ENCODE data around the gene CXCL6. TPM values are rescaled to one million over a fixed set of nuclear protein-coding genes. Genes with fewer than 3 reads are reported as not detected.

Gene CXCL6
- polyA plus RNA-seq, 2 donors = 0.42 to 1.4 TPM

- Histone ChIP-seq H3K4me3 (ENCODE audit: low read depth in 1 of 2, low read length in 2 of 2) (no peak overlapping the region), H3K9me3 (ENCODE audit: control insufficient read depth in 2 of 2, insufficient read depth in 1 of 2, low read depth in 1 of 2, low read length in 1 of 2) (no peaks in the 10 kb centered on the region), H3K4me1 (ENCODE audit: control insufficient read depth in 2 of 2, insufficient read depth in 2 of 2, low read length in 1 of 2) (no peaks in the 10 kb centered on the region), H3K36me3 (ENCODE audit: control insufficient read depth in 2 of 2, insufficient read depth in 2 of 2, low read length in 1 of 2) (no peaks in the 10 kb centered on the region), H3K27ac (ENCODE audit: low read depth in 2 of 2, low read length in 1 of 2) (no peak overlapping the region), H3K27me3 (ENCODE audit: control insufficient read depth in 1 of 2, insufficient read depth in 2 of 2, low read length in 2 of 2) (no peaks in the 10 kb centered on the region)
- WGBS, 2 donors = 57 to 64% methylated on average over 1 of the region's 1 CpG
These were observed 14.8 kb downstream of the CXCL6 start for GRCh38 chr4:73851293-73851692.

- no peaks in the 10 kb centered on the region for H3K27me3 ChIP-seq (ENCODE audit: control insufficient read depth in 1 of 2, insufficient read depth in 2 of 2, low read length in 2 of 2)
- no peaks in the 10 kb centered on the region for H3K9me3 ChIP-seq (ENCODE audit: control insufficient read depth in 2 of 2, insufficient read depth in 1 of 2, low read depth in 1 of 2, low read length in 1 of 2)
- H3K27ac ChIP-seq (ENCODE audit: low read depth in 2 of 2, low read length in 1 of 2) = no peak overlapping the region
- no peak overlapping the region for H3K4me3 ChIP-seq (ENCODE audit: low read depth in 1 of 2, low read length in 2 of 2)
- no peaks in the 10 kb centered on the region for H3K4me1 ChIP-seq (ENCODE audit: control insufficient read depth in 2 of 2, insufficient read depth in 2 of 2, low read length in 1 of 2)
- H3K36me3 ChIP-seq (ENCODE audit: control insufficient read depth in 2 of 2, insufficient read depth in 2 of 2, low read length in 1 of 2) = no peaks in the 10 kb centered on the region
These were observed 16.3 kb downstream of the CXCL6 start for GRCh38 chr4:73852771-73853170.

GRCh38 chr4:73853246-73853704 is 16.8 kb downstream of the CXCL6 start, which contains the start of gene PF4V1:
Gene PF4V1 (plus strand): TSS chr4:73853296. CDS start chr4:73853363, 67 bp downstream.
- H3K27me3 ChIP-seq (ENCODE audit: control insufficient read depth in 1 of 2, insufficient read depth in 2 of 2, low read length in 2 of 2) = no peaks in the 10 kb centered on the region
- no peaks in the 10 kb centered on the region for H3K36me3 ChIP-seq (ENCODE audit: control insufficient read depth in 2 of 2, insufficient read depth in 2 of 2, low read length in 1 of 2)
- WGBS, 2 donors = 17 to 27% methylated on average over 21 to 22 of the region's 22 CpGs
- no peaks in the 10 kb centered on the region for H3K9me3 ChIP-seq (ENCODE audit: control insufficient read depth in 2 of 2, insufficient read depth in 1 of 2, low read depth in 1 of 2, low read length in 1 of 2)
- no peak within 1 kb of the TSS for H3K27ac ChIP-seq (ENCODE audit: low read depth in 2 of 2, low read length in 1 of 2)
- H3K4me3 ChIP-seq (ENCODE audit: low read depth in 1 of 2, low read length in 2 of 2) = no peak within 1 kb of the TSS
- H3K4me1 ChIP-seq (ENCODE audit: control insufficient read depth in 2 of 2, insufficient read depth in 2 of 2, low read length in 1 of 2) = no peaks in the 10 kb centered on the region

- Histone ChIP-seq H3K9me3 (ENCODE audit: control insufficient read depth in 2 of 2, insufficient read depth in 1 of 2, low read depth in 1 of 2, low read length in 1 of 2) (no peaks in the 10 kb centered on the region), H3K4me1 (ENCODE audit: control insufficient read depth in 2 of 2, insufficient read depth in 2 of 2, low read length in 1 of 2) (no peaks in the 10 kb centered on the region), H3K36me3 (ENCODE audit: control insufficient read depth in 2 of 2, insufficient read depth in 2 of 2, low read length in 1 of 2) (no peaks in the 10 kb centered on the region), H3K27me3 (ENCODE audit: control insufficient read depth in 1 of 2, insufficient read depth in 2 of 2, low read length in 2 of 2) (no peaks in the 10 kb centered on the region), H3K27ac (ENCODE audit: low read depth in 2 of 2, low read length in 1 of 2) (no peak overlapping the region), H3K4me3 (ENCODE audit: low read depth in 1 of 2, low read length in 2 of 2) (no peak overlapping the region)
- 41 to 46% methylated on average over 8 of the region's 8 CpGs for WGBS, 2 donors
These were observed 17.4 kb downstream of the CXCL6 start for GRCh38 chr4:73853718-73854473.

- Histone ChIP-seq H3K27ac (ENCODE audit: low read depth in 2 of 2, low read length in 1 of 2) (no peak overlapping the region), H3K4me1 (ENCODE audit: control insufficient read depth in 2 of 2, insufficient read depth in 2 of 2, low read length in 1 of 2) (no peaks in the 10 kb centered on the region), H3K36me3 (ENCODE audit: control insufficient read depth in 2 of 2, insufficient read depth in 2 of 2, low read length in 1 of 2) (no peaks in the 10 kb centered on the region), H3K4me3 (ENCODE audit: low read depth in 1 of 2, low read length in 2 of 2) (no peak overlapping the region), H3K9me3 (ENCODE audit: control insufficient read depth in 2 of 2, insufficient read depth in 1 of 2, low read depth in 1 of 2, low read length in 1 of 2) (no peaks in the 10 kb centered on the region), H3K27me3 (ENCODE audit: control insufficient read depth in 1 of 2, insufficient read depth in 2 of 2, low read length in 2 of 2) (no peaks in the 10 kb centered on the region)
- WGBS, 2 donors = 74 to 78% methylated on average over 4 of the region's 4 CpGs
These were observed 18.9 kb downstream of the CXCL6 start for GRCh38 chr4:73855406-73855805.

- Histone ChIP-seq H3K27ac (ENCODE audit: low read depth in 2 of 2, low read length in 1 of 2) (no peak overlapping the region), H3K4me1 (ENCODE audit: control insufficient read depth in 2 of 2, insufficient read depth in 2 of 2, low read length in 1 of 2) (no peaks in the 10 kb centered on the region), H3K36me3 (ENCODE audit: control insufficient read depth in 2 of 2, insufficient read depth in 2 of 2, low read length in 1 of 2) (no peaks in the 10 kb centered on the region), H3K27me3 (ENCODE audit: control insufficient read depth in 1 of 2, insufficient read depth in 2 of 2, low read length in 2 of 2) (no peaks in the 10 kb centered on the region), H3K4me3 (ENCODE audit: low read depth in 1 of 2, low read length in 2 of 2) (no peak overlapping the region), H3K9me3 (ENCODE audit: control insufficient read depth in 2 of 2, insufficient read depth in 1 of 2, low read depth in 1 of 2, low read length in 1 of 2) (no peaks in the 10 kb centered on the region)
These were observed 20.0 kb downstream of the CXCL6 start for GRCh38 chr4:73856518-73856917.

- Histone ChIP-seq H3K36me3 (ENCODE audit: control insufficient read depth in 2 of 2, insufficient read depth in 2 of 2, low read length in 1 of 2) (no peaks in the 10 kb centered on the region), H3K4me1 (ENCODE audit: control insufficient read depth in 2 of 2, insufficient read depth in 2 of 2, low read length in 1 of 2) (no peaks in the 10 kb centered on the region), H3K9me3 (ENCODE audit: control insufficient read depth in 2 of 2, insufficient read depth in 1 of 2, low read depth in 1 of 2, low read length in 1 of 2) (no peaks in the 10 kb centered on the region), H3K27me3 (ENCODE audit: control insufficient read depth in 1 of 2, insufficient read depth in 2 of 2, low read length in 2 of 2) (no peaks in the 10 kb centered on the region), H3K4me3 (ENCODE audit: low read depth in 1 of 2, low read length in 2 of 2) (no peak overlapping the region), H3K27ac (ENCODE audit: low read depth in 2 of 2, low read length in 1 of 2) (no peak overlapping the region)
These were observed 23.2 kb downstream of the CXCL6 start for GRCh38 chr4:73859614-73860088.

GRCh38 chr4:73860181-73860580 is 23.7 kb downstream of the CXCL6 start:
- Histone ChIP-seq H3K9me3 (ENCODE audit: control insufficient read depth in 2 of 2, insufficient read depth in 1 of 2, low read depth in 1 of 2, low read length in 1 of 2) (no peaks in the 10 kb centered on the region), H3K27me3 (ENCODE audit: control insufficient read depth in 1 of 2, insufficient read depth in 2 of 2, low read length in 2 of 2) (no peaks in the 10 kb centered on the region), H3K36me3 (ENCODE audit: control insufficient read depth in 2 of 2, insufficient read depth in 2 of 2, low read length in 1 of 2) (no peaks in the 10 kb centered on the region), H3K4me3 (ENCODE audit: low read depth in 1 of 2, low read length in 2 of 2) (no peak overlapping the region), H3K4me1 (ENCODE audit: control insufficient read depth in 2 of 2, insufficient read depth in 2 of 2, low read length in 1 of 2) (no peaks in the 10 kb centered on the region), H3K27ac (ENCODE audit: low read depth in 2 of 2, low read length in 1 of 2) (no peak overlapping the region)
- WGBS, 2 donors = 40 to 51% methylated on average over 4 of the region's 4 CpGs

- H3K4me3 ChIP-seq (ENCODE audit: low read depth in 1 of 2, low read length in 2 of 2) = no peak overlapping the region
- no peaks in the 10 kb centered on the region for H3K36me3 ChIP-seq (ENCODE audit: control insufficient read depth in 2 of 2, insufficient read depth in 2 of 2, low read length in 1 of 2)
- H3K4me1 ChIP-seq (ENCODE audit: control insufficient read depth in 2 of 2, insufficient read depth in 2 of 2, low read length in 1 of 2) = no peaks in the 10 kb centered on the region
- WGBS, 2 donors = 79 to 81% methylated on average over 3 of the region's 3 CpGs
- H3K9me3 ChIP-seq (ENCODE audit: control insufficient read depth in 2 of 2, insufficient read depth in 1 of 2, low read depth in 1 of 2, low read length in 1 of 2) = no peaks in the 10 kb centered on the region
- H3K27ac ChIP-seq (ENCODE audit: low read depth in 2 of 2, low read length in 1 of 2) = no peak overlapping the region
- no peaks in the 10 kb centered on the region for H3K27me3 ChIP-seq (ENCODE audit: control insufficient read depth in 1 of 2, insufficient read depth in 2 of 2, low read length in 2 of 2)
These were observed 24.4 kb downstream of the CXCL6 start for GRCh38 chr4:73860917-73861316.

- H3K9me3 ChIP-seq (ENCODE audit: control insufficient read depth in 2 of 2, insufficient read depth in 1 of 2, low read depth in 1 of 2, low read length in 1 of 2) = no peaks in the 10 kb centered on the region
- H3K27me3 ChIP-seq (ENCODE audit: control insufficient read depth in 1 of 2, insufficient read depth in 2 of 2, low read length in 2 of 2) = no peaks in the 10 kb centered on the region
- H3K36me3 ChIP-seq (ENCODE audit: control insufficient read depth in 2 of 2, insufficient read depth in 2 of 2, low read length in 1 of 2) = no peaks in the 10 kb centered on the region
- 79 to 90% methylated on average over 1 of the region's 1 CpG for WGBS, 2 donors
- no peaks in the 10 kb centered on the region for H3K4me1 ChIP-seq (ENCODE audit: control insufficient read depth in 2 of 2, insufficient read depth in 2 of 2, low read length in 1 of 2)
- H3K27ac ChIP-seq (ENCODE audit: low read depth in 2 of 2, low read length in 1 of 2) = no peak overlapping the region
- no peak overlapping the region for H3K4me3 ChIP-seq (ENCODE audit: low read depth in 1 of 2, low read length in 2 of 2)
These were observed 25.8 kb downstream of the CXCL6 start for GRCh38 chr4:73862322-73862721.
